Upper lobe of left lung (tissue), 6 donors: ENCODE results near the gene USP22. TPM values are rescaled to one million over a fixed set of nuclear protein-coding genes. Genes with fewer than 3 reads are reported as not detected.
A peak's percentile ranks its signal among the peaks of the same experiment; 100 is the strongest.

Experiments used
- ATAC-seq, 2 donors: fragments of 200-7000 bp; cut with Tn5 transposase; one replicate each; pipeline ENCODE4 v1.9.1; 2022; ENCODE audit warnings: mild to moderate bottlenecking in 2 of 2, moderate library complexity in 2 of 2; ENCODE audit not compliant: low FRiP score in 2 of 2
- DNase-seq, 2 donors: peaks; one replicate each; pipeline ENCODE4 v3.0.0-alpha.2; 2019 to 2020
- H3K27ac ChIP-seq, 4 donors: fragments of 200-600 bp; sonication (generic); one replicate each; pipeline ENCODE4 v1.5.1; 2016 to 2019
- H3K27me3 ChIP-seq, 4 donors: fragments of 200-600 bp; sonication (generic); one replicate each; pipeline ENCODE4 v1.5.1; 2017 to 2019
- H3K36me3 ChIP-seq, 4 donors: fragments of 200-600 bp; sonication (generic); one replicate each; pipeline ENCODE4 v1.5.1; 2016 to 2019
- H3K4me1 ChIP-seq, 4 donors: fragments of 200-600 bp; sonication (generic); one replicate each; pipeline ENCODE4 v1.5.1; 2018 to 2019
- H3K4me3 ChIP-seq, 4 donors: fragments of 200-600 bp; sonication (generic); one replicate each; pipeline ENCODE4 v1.5.1; 2017 to 2019; ENCODE audit warnings: mild to moderate bottlenecking in 2 of 4, moderate library complexity in 1 of 4
- H3K9me3 ChIP-seq, 4 donors: fragments of 200-600 bp; sonication (generic); one replicate each; pipeline ENCODE4 v1.5.1; 2018 to 2019
- EP300 ChIP-seq, 4 donors: sonication (generic); formaldehyde crosslinking; IDR thresholded peaks; one replicate each; pipeline ENCODE4 v1.5.1; 2017; ENCODE audit warnings: antibody characterized with exemption in 4 of 4, control low read depth in 2 of 4
- POLR2A ChIP-seq, 4 donors: fragments of 450-650 bp; IDR thresholded peaks; one replicate each; pipeline ENCODE4 v1.5.1; 2016 to 2017; ENCODE audit warnings: antibody characterized with exemption in 4 of 4, mild to moderate bottlenecking in 2 of 4
- POLR2AphosphoS5 ChIP-seq, 2 donors: sonication (generic); formaldehyde crosslinking; IDR thresholded peaks; one replicate each; pipeline ENCODE4 v1.5.1; 2017; ENCODE audit warnings: antibody characterized with exemption in 2 of 2
- WGBS, 2 donors: methylation state at CpG; one replicate each; pipeline ENCODE4 v1.1.5; 2017 to 2018; 5-methylcytosine and 5-hydroxymethylcytosine counted together
- total RNA-seq, 6 donors: library from RNA; depleted of rRNA in 4 of 6; stranded (reverse); fragments of >200 nt in 4 of 6; gene quantifications; one replicate each; pipeline versions ENCODE4 v1.1.0 to v1.2.1, GENCODE V29; 2016 to 2021
- TF ChIP-seq, protein P1 (sequence below), 6 experiments: fragments of 450-650 bp in 4 of 6; fragments of 200-600 bp in 2 of 6; sonication (generic) in 2 of 6; IDR thresholded peaks; one replicate each; pipeline ENCODE4 v1.5.1; 2016 to 2019; ENCODE audit warnings: antibody characterized with exemption in 6 of 6
- donor health status: DM: no; HTN: no; CAD: no; lungs with moderate emphysema.
- donor health status: DM: no; HTN: yes; CAD: no; lungs with severe emphysema.

Gene USP22
- total RNA-seq, 6 donors from 2014 or later: 134 to 302 (median 177) TPM

- 94 to 96% methylated on average over 8 to 10 of the region's 11 CpGs for WGBS, 2 donors
- H3K36me3 ChIP-seq: peaks cover 74 to 100% (median 97%) of the 10 kb centered on the region in 4 donors
- DNase-seq (no peak), ATAC-seq (no peak)
- no peak for TF ChIP-seq EP300 (IDR thresholded peaks at IDR 0.05)
- no peak for TF ChIP-seq POLR2A (IDR thresholded peaks at IDR 0.05)
- TF ChIP-seq, protein P1, sequence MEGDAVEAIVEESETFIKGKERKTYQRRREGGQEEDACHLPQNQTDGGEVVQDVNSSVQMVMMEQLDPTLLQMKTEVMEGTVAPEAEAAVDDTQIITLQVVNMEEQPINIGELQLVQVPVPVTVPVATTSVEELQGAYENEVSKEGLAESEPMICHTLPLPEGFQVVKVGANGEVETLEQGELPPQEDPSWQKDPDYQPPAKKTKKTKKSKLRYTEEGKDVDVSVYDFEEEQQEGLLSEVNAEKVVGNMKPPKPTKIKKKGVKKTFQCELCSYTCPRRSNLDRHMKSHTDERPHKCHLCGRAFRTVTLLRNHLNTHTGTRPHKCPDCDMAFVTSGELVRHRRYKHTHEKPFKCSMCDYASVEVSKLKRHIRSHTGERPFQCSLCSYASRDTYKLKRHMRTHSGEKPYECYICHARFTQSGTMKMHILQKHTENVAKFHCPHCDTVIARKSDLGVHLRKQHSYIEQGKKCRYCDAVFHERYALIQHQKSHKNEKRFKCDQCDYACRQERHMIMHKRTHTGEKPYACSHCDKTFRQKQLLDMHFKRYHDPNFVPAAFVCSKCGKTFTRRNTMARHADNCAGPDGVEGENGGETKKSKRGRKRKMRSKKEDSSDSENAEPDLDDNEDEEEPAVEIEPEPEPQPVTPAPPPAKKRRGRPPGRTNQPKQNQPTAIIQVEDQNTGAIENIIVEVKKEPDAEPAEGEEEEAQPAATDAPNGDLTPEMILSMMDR (IDR thresholded peaks at IDR 0.05): no peak
- no peak overlapping the region for H3K27ac ChIP-seq
- no peaks in the 10 kb centered on the region for H3K4me1 ChIP-seq
- no peaks in the 10 kb centered on the region for H3K27me3 ChIP-seq
- no peak overlapping the region for H3K4me3 ChIP-seq
- H3K9me3 ChIP-seq: no peaks in the 10 kb centered on the region
Observed at GRCh38 chr17:21014498-21014897, 28.3 kb downstream of the USP22 start.

DNA sequence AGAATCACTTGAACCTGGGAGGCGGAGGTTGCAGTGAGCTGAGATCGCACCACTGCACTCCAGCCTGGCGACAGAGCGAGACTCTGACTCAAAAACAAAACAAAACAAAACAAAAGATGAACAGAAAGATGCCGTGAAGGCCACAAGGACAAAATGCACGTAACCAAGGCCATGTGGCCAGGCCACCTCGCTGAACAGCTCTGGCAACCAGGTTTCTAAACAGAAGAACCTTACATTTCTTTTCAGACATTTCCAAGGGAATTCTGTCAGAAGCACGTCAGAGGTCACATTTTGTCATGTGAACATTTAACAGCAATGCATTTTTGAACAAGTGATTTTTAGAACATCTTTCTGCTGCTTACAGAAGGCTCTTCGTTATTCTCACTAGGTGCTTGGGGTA is 28.8 kb downstream of the USP22 start:
- Histone ChIP-seq H3K27me3 (no peaks in the 10 kb centered on the region), H3K27ac (no peak overlapping the region), H3K36me3 (peaks cover 75 to 100% (median 97%) of the 10 kb centered on the region in 4 donors), H3K4me3 (no peak overlapping the region), H3K9me3 (no peaks in the 10 kb centered on the region), H3K4me1 (no peaks in the 10 kb centered on the region)
- DNase-seq (no peak), ATAC-seq (no peak)
- 86 to 87% methylated on average over 9 of the region's 9 CpGs for WGBS, 2 donors
- TF ChIP-seq, protein P1 (IDR thresholded peaks at IDR 0.05): no peak
- TF ChIP-seq EP300 (IDR thresholded peaks at IDR 0.05) (no peak), POLR2AphosphoS5 (IDR thresholded peaks at IDR 0.05) (no peak), POLR2A (IDR thresholded peaks at IDR 0.05) (no peak)

DNA sequence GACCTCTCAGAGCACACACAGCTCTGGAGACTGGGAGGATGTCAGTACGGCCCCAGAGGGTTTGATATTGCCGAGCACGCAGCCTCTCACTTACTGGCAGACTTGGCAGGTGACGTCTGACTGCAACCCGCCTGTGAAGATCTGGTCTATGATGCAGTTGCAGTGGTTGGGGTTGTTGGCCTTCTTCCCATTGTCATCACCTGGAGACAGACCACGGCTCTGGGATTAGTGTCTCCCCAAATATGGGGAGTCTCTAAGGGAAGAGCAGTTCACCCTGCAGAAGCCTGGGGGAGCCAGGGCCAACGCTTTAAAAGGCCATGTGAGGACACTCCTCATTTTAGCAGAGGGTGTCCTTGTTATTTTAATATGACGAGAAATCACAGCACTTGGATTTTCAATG is 30.1 kb downstream of the USP22 start:
- no peak for DNase-seq
- H3K27me3 ChIP-seq: no peaks in the 10 kb centered on the region
- peaks cover 71 to 100% (median 97%) of the 10 kb centered on the region in 4 donors for H3K36me3 ChIP-seq
- no peak overlapping the region for H3K27ac ChIP-seq
- ATAC-seq: no peak
- no peak overlapping the region for H3K4me3 ChIP-seq
- H3K9me3 ChIP-seq: no peaks in the 10 kb centered on the region
- no peaks in the 10 kb centered on the region for H3K4me1 ChIP-seq
- TF ChIP-seq POLR2AphosphoS5 (IDR thresholded peaks at IDR 0.05): no peak
- TF ChIP-seq EP300 (IDR thresholded peaks at IDR 0.05): no peak
- no peak for TF ChIP-seq POLR2A (IDR thresholded peaks at IDR 0.05)
- TF ChIP-seq, protein P1 (IDR thresholded peaks at IDR 0.05): no peak
- 85 to 90% methylated on average over 8 of the region's 8 CpGs for WGBS, 2 donors

- Histone ChIP-seq H3K9me3 (no peaks in the 10 kb centered on the region), H3K36me3 (peaks cover 69 to 100% (median 95%) of the 10 kb centered on the region in 4 donors), H3K4me3 (no peak overlapping the region), H3K27me3 (no peaks in the 10 kb centered on the region), H3K4me1 (no peaks in the 10 kb centered on the region), H3K27ac (no peak overlapping the region)
- 88 to 91% methylated on average over 8 to 21 of the region's 27 CpGs for WGBS, 2 donors
- no peak for DNase-seq
- ATAC-seq: peak in 1 of 2 donors; percentile 31
- TF ChIP-seq POLR2A (IDR thresholded peaks at IDR 0.05) (no peak), POLR2AphosphoS5 (IDR thresholded peaks at IDR 0.05) (no peak), EP300 (IDR thresholded peaks at IDR 0.05) (no peak)
- TF ChIP-seq, protein P1 (IDR thresholded peaks at IDR 0.05): no peak
Observed at GRCh38 chr17:21010705-21011596, 31.9 kb downstream of the USP22 start.
